Measurements from ENCODE around the gene MSLN.

DNA sequence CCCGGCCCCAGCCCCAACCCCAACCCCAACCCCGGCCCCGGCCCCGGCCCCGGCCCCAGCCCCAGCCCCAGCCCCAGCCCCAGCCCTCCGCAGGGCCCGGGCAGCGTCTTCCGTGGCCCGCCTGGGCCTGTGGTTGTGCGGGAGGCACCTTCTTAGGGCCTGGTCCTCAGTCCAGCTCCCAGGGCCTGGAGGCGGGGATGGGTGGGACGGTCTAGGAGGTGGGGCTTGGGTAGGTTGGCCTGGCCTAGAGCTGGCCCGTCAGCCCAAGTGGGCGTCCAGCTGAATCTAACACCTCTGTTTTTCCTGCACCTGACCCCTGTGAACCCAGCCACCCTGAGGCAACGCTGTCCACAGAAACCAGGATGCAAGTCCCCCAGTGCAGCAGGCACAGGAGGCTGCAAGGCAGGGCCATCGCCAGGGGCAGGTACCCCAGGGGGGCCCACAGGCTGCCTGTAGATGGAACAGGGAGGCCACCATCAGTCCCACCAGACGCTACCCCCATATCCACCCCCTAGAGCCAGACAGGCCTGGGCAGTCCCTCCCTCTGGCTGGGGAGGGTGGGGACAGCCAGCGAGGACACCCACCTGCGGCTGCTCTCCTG is 8.8 kb downstream of the MSLN start:
- TF ChIP-seq, protein P1, sequence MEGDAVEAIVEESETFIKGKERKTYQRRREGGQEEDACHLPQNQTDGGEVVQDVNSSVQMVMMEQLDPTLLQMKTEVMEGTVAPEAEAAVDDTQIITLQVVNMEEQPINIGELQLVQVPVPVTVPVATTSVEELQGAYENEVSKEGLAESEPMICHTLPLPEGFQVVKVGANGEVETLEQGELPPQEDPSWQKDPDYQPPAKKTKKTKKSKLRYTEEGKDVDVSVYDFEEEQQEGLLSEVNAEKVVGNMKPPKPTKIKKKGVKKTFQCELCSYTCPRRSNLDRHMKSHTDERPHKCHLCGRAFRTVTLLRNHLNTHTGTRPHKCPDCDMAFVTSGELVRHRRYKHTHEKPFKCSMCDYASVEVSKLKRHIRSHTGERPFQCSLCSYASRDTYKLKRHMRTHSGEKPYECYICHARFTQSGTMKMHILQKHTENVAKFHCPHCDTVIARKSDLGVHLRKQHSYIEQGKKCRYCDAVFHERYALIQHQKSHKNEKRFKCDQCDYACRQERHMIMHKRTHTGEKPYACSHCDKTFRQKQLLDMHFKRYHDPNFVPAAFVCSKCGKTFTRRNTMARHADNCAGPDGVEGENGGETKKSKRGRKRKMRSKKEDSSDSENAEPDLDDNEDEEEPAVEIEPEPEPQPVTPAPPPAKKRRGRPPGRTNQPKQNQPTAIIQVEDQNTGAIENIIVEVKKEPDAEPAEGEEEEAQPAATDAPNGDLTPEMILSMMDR (conservative IDR thresholded peaks at IDR 0.05; ENCODE audit: low read depth in 2 of 2): no peak
- TF ChIP-seq EZH2 (IDR thresholded peaks at IDR 0.05; ENCODE audit: low read depth, unreplicated experiment) (no peak), ZNF331 (CRISPR knock-in tag; IDR thresholded peaks at IDR 0.05; ENCODE audit: low read depth) (no peak), POLR2AphosphoS5 (IDR thresholded peaks at IDR 0.05; ENCODE audit: low read depth) (no peak)
- TF ChIP-seq, protein P2, sequence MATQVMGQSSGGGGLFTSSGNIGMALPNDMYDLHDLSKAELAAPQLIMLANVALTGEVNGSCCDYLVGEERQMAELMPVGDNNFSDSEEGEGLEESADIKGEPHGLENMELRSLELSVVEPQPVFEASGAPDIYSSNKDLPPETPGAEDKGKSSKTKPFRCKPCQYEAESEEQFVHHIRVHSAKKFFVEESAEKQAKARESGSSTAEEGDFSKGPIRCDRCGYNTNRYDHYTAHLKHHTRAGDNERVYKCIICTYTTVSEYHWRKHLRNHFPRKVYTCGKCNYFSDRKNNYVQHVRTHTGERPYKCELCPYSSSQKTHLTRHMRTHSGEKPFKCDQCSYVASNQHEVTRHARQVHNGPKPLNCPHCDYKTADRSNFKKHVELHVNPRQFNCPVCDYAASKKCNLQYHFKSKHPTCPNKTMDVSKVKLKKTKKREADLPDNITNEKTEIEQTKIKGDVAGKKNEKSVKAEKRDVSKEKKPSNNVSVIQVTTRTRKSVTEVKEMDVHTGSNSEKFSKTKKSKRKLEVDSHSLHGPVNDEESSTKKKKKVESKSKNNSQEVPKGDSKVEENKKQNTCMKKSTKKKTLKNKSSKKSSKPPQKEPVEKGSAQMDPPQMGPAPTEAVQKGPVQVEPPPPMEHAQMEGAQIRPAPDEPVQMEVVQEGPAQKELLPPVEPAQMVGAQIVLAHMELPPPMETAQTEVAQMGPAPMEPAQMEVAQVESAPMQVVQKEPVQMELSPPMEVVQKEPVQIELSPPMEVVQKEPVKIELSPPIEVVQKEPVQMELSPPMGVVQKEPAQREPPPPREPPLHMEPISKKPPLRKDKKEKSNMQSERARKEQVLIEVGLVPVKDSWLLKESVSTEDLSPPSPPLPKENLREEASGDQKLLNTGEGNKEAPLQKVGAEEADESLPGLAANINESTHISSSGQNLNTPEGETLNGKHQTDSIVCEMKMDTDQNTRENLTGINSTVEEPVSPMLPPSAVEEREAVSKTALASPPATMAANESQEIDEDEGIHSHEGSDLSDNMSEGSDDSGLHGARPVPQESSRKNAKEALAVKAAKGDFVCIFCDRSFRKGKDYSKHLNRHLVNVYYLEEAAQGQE (IDR thresholded peaks at IDR 0.05; ENCODE audit: unreplicated experiment): no peak
